ENCODE data around the gene STAT4.

- TF ChIP-seq CTCF (IDR thresholded peaks at IDR 0.05; ENCODE audit: insufficient read depth, low read depth, low read length) (no peak), EZH2 (IDR thresholded peaks at IDR 0.05; ENCODE audit: insufficient read depth, low read length) (no peak)
Observed at GRCh38 chr2:191066197-191066918, 84.4 kb downstream of the STAT4 start.
